Measurements from ENCODE around the gene CDT1. TPM values are rescaled to one million over a fixed set of nuclear protein-coding genes. Genes with fewer than 3 reads are reported as not detected.
"Not testable (repeated sequence)": the region's sequence is repeated elsewhere in the genome, so short reads cannot be mapped to it uniquely, and the experiment has no call there.

CDT1 gene
- total RNA-seq, 1 experiment from 2014 or later: 16.6 TPM

- H3K27ac Mint-ChIP-seq (ENCODE audit: low read depth, unreplicated experiment): no peak overlapping the region
- intact Hi-C loops (cut with micrococcal nuclease): no loop called here
- H3K36me3 Mint-ChIP-seq (ENCODE audit: insufficient read depth, unreplicated experiment): peaks cover 15% of the 10 kb centered on the region
- no peaks in the 10 kb centered on the region for H3K9me3 Mint-ChIP-seq (ENCODE audit: unreplicated experiment)
- POLR2A ChIA-PET: interaction anchor here (0.7 to 2.2 kb wide), 3 partner anchors 10 to 1061 kb away, joined by 3 to 6 read pairs (median 3); partner anchors contain the start of gene APRT
- CTCF ChIA-PET: interaction anchor here (0.6 kb wide), 1 partner anchor 85 kb away, joined by 4 read pairs; no protein-coding TSS in a partner anchor
- no TSS peak for BruUV-seq (replicated peaks)
- peaks cover 14% of the 10 kb centered on the region for H3K4me1 Mint-ChIP-seq (ENCODE audit: insufficient read depth, unreplicated experiment)
- no peak for DNase-seq (ENCODE audit: unreplicated experiment)
- H3K4me3 Mint-ChIP-seq (ENCODE audit: unreplicated experiment): no peak overlapping the region
- no peaks in the 10 kb centered on the region for H3K27me3 Mint-ChIP-seq (ENCODE audit: insufficient read depth, unreplicated experiment)
- TF ChIP-seq, protein P1, sequence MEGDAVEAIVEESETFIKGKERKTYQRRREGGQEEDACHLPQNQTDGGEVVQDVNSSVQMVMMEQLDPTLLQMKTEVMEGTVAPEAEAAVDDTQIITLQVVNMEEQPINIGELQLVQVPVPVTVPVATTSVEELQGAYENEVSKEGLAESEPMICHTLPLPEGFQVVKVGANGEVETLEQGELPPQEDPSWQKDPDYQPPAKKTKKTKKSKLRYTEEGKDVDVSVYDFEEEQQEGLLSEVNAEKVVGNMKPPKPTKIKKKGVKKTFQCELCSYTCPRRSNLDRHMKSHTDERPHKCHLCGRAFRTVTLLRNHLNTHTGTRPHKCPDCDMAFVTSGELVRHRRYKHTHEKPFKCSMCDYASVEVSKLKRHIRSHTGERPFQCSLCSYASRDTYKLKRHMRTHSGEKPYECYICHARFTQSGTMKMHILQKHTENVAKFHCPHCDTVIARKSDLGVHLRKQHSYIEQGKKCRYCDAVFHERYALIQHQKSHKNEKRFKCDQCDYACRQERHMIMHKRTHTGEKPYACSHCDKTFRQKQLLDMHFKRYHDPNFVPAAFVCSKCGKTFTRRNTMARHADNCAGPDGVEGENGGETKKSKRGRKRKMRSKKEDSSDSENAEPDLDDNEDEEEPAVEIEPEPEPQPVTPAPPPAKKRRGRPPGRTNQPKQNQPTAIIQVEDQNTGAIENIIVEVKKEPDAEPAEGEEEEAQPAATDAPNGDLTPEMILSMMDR (IDR thresholded peaks at IDR 0.05; ENCODE audit: unreplicated experiment): no peak
Measured at GRCh38 chr16:88822281-88823040, 18.9 kb downstream of the CDT1 start.

- CTCF ChIA-PET; H3K4me3 Mint-ChIP-seq (ENCODE audit: unreplicated experiment); POLR2A ChIA-PET; BruUV-seq (replicated peaks); H3K27me3 Mint-ChIP-seq (ENCODE audit: insufficient read depth, unreplicated experiment); DNase-seq (ENCODE audit: unreplicated experiment); H3K9me3 Mint-ChIP-seq (ENCODE audit: unreplicated experiment); H3K27ac Mint-ChIP-seq (ENCODE audit: low read depth, unreplicated experiment); intact Hi-C loops (cut with micrococcal nuclease): not testable (repeated sequence)
- peaks cover 10% of the 10 kb centered on the region for H3K36me3 Mint-ChIP-seq (ENCODE audit: insufficient read depth, unreplicated experiment)
- H3K4me1 Mint-ChIP-seq (ENCODE audit: insufficient read depth, unreplicated experiment): peaks cover 14% of the 10 kb centered on the region
Measured at GRCh38 chr16:88823646-88824045, 20.1 kb downstream of the CDT1 start.

- Mint-ChIP-seq H3K9me3 (ENCODE audit: unreplicated experiment) (no peaks in the 10 kb centered on the region), H3K4me3 (ENCODE audit: unreplicated experiment) (no peak overlapping the region), H3K36me3 (ENCODE audit: insufficient read depth, unreplicated experiment) (peaks cover 10% of the 10 kb centered on the region), H3K4me1 (ENCODE audit: insufficient read depth, unreplicated experiment) (peaks cover 14% of the 10 kb centered on the region), H3K27me3 (ENCODE audit: insufficient read depth, unreplicated experiment) (no peaks in the 10 kb centered on the region), H3K27ac (ENCODE audit: low read depth, unreplicated experiment) (no peak overlapping the region)
- intact Hi-C loops (cut with micrococcal nuclease): no loop called here
- ChIA-PET CTCF (interaction anchor here (0.6 kb wide), 1 partner anchor 41 kb away, joined by 6 read pairs; no protein-coding TSS in a partner anchor), POLR2A (interaction anchor here (1.0 to 2.0 kb wide), 3 partner anchors 10 to 33 kb away, joined by 3 to 14 read pairs (median 8); partner anchors contain the start of gene APRT)
- no peak for DNase-seq (ENCODE audit: unreplicated experiment)
- no TSS peak for BruUV-seq (replicated peaks)
- TF ChIP-seq, protein P1 (IDR thresholded peaks at IDR 0.05; ENCODE audit: unreplicated experiment): no peak
Measured at GRCh38 chr16:88824256-88825077, 20.9 kb downstream of the CDT1 start.

- H3K4me1 Mint-ChIP-seq (ENCODE audit: insufficient read depth, unreplicated experiment): peaks cover 14% of the 10 kb centered on the region
- CTCF ChIA-PET: no interaction called here
- no TSS peak for BruUV-seq (replicated peaks)
- no peaks in the 10 kb centered on the region for H3K27me3 Mint-ChIP-seq (ENCODE audit: insufficient read depth, unreplicated experiment)
- TF ChIP-seq, protein P1 (IDR thresholded peaks at IDR 0.05; ENCODE audit: unreplicated experiment): no peak
- H3K36me3 Mint-ChIP-seq (ENCODE audit: insufficient read depth, unreplicated experiment): peaks cover 10% of the 10 kb centered on the region
- H3K27ac Mint-ChIP-seq (ENCODE audit: low read depth, unreplicated experiment): no peak overlapping the region
- no peak overlapping the region for H3K4me3 Mint-ChIP-seq (ENCODE audit: unreplicated experiment)
- no peaks in the 10 kb centered on the region for H3K9me3 Mint-ChIP-seq (ENCODE audit: unreplicated experiment)
- POLR2A ChIA-PET: interaction anchor here (1.0 to 2.0 kb wide), 4 partner anchors 10 to 33 kb away, joined by 3 to 14 read pairs (median 6); partner anchors contain the start of genes APRT, GALNS and TRAPPC2L
- intact Hi-C loops (cut with micrococcal nuclease): no loop called here
- DNase-seq (ENCODE audit: unreplicated experiment): no peak
Measured at GRCh38 chr16:88825146-88825545, 21.6 kb downstream of the CDT1 start.

Data from MCF 10A (cell line).